Natural killer cell (primary cell): ENCODE results near the gene LBP. TPM values are rescaled to one million over a fixed set of nuclear protein-coding genes. Genes with fewer than 3 reads are reported as not detected.
"Not testable (repeated sequence)": the region's sequence is repeated elsewhere in the genome, so short reads cannot be mapped to it uniquely, and the experiment has no call there.

Experiments
- ATAC-seq, 3 donors: fragments of 150-1000 bp in 2 of 3; fragments of 200-7000 bp in 1 of 3; cut with Tn5 transposase; 1 replicate in 1 of 3; 2 replicates in 2 of 3; pipeline ENCODE4 v1.10.0; 2021; ENCODE audit warnings: mild to moderate bottlenecking in 2 of 3, moderate library complexity in 2 of 3
- DNase-seq, 2 donors: peaks; one replicate each; pipeline versions ENCODE4 v3.0.0 to v3.0.0-alpha.2; 2013 to 2021; ENCODE audit warnings: mixed read lengths in 1 of 2
- H3K27ac ChIP-seq: one replicate; pipeline ENCODE4 v1.5.1; 2013; ENCODE audit warnings: mild to moderate bottlenecking, low read length
- H3K27me3 ChIP-seq: one replicate; pipeline ENCODE4 v1.6.1; 2013; ENCODE audit warnings: low read length; ENCODE audit not compliant: control insufficient read depth, insufficient read depth
- H3K36me3 ChIP-seq: one replicate; pipeline ENCODE4 v1.6.1; 2013; ENCODE audit warnings: low read length; ENCODE audit not compliant: control insufficient read depth, insufficient read depth
- H3K4me1 ChIP-seq: one replicate; pipeline ENCODE4 v1.6.1; 2013; ENCODE audit warnings: low read length; ENCODE audit not compliant: control insufficient read depth, insufficient read depth
- H3K4me3 ChIP-seq: one replicate; pipeline ENCODE4 v1.5.1; 2013; ENCODE audit warnings: low read length
- H3K9me3 ChIP-seq: one replicate; pipeline ENCODE4 v1.6.1; 2013; ENCODE audit warnings: low read length; ENCODE audit not compliant: control insufficient read depth, insufficient read depth
- H3K27ac Mint-ChIP-seq, 2 donors: one replicate each; pipeline ENCODE4 v1.8.0; 2022; ENCODE audit warnings: mild to moderate bottlenecking in 2 of 2, mixed read lengths in 2 of 2, moderate library complexity in 1 of 2
- H3K27me3 Mint-ChIP-seq, 2 donors: one replicate each; pipeline ENCODE4 v1.8.0; 2022; ENCODE audit warnings: low read depth in 2 of 2, mixed read lengths in 2 of 2
- H3K36me3 Mint-ChIP-seq: one replicate; pipeline ENCODE4 v1.8.0; 2022; ENCODE audit warnings: mixed read lengths
- H3K4me1 Mint-ChIP-seq, 2 donors: one replicate each; pipeline ENCODE4 v1.8.0; 2022; ENCODE audit warnings: mixed read lengths in 2 of 2
- H3K4me3 Mint-ChIP-seq: one replicate; pipeline ENCODE4 v1.8.0; 2022; ENCODE audit warnings: mild to moderate bottlenecking, moderate library complexity, mixed read lengths
- H3K9me3 Mint-ChIP-seq, 2 donors: one replicate each; pipeline ENCODE4 v1.8.0; 2022; ENCODE audit warnings: mixed read lengths in 2 of 2
- WGBS: methylation state at CpG from one replicate; pipeline ENCODE4 v1.1.7; 2013; ENCODE audit warnings: missing lambda C conversion rate; ENCODE audit not compliant: insufficient coverage; 5-methylcytosine and 5-hydroxymethylcytosine counted together
- intact Hi-C: fragments of 100-400 bp; cut with micrococcal nuclease; formaldehyde crosslinking; loops from one replicate; pipeline ENCODE4 v1.14.2; 2022
- total RNA-seq, 4 donors: library from RNA; stranded (reverse); fragments of 120-200 nt in 1 of 4; gene quantifications; one replicate each; pipeline versions ENCODE4 v1.2.3 to v1.2.4, GENCODE V29; 2013 to 2022
- TF ChIP-seq, protein P1 (sequence below): fragments of 200-600 bp; IDR thresholded peaks from one replicate; pipeline ENCODE4 v1.8.0; 2022; ENCODE audit warnings: antibody characterized with exemption

Gene LBP
- total RNA-seq, 3 donors from 2014 or later (not counting 1 experiment from before 2014, with no cell fraction given), result not detected

GRCh38 chr20:38406476-38406875 lies 60.2 kb downstream of the LBP start:
- no peak overlapping the region for H3K27ac Mint-ChIP-seq
- intact Hi-C loops, result no loop called here
- TF ChIP-seq, protein P1, sequence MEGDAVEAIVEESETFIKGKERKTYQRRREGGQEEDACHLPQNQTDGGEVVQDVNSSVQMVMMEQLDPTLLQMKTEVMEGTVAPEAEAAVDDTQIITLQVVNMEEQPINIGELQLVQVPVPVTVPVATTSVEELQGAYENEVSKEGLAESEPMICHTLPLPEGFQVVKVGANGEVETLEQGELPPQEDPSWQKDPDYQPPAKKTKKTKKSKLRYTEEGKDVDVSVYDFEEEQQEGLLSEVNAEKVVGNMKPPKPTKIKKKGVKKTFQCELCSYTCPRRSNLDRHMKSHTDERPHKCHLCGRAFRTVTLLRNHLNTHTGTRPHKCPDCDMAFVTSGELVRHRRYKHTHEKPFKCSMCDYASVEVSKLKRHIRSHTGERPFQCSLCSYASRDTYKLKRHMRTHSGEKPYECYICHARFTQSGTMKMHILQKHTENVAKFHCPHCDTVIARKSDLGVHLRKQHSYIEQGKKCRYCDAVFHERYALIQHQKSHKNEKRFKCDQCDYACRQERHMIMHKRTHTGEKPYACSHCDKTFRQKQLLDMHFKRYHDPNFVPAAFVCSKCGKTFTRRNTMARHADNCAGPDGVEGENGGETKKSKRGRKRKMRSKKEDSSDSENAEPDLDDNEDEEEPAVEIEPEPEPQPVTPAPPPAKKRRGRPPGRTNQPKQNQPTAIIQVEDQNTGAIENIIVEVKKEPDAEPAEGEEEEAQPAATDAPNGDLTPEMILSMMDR, result no peak
- no peaks in the 10 kb centered on the region for H3K36me3 ChIP-seq
- no peaks in the 10 kb centered on the region for H3K9me3 ChIP-seq
- no peaks in the 10 kb centered on the region for H3K27me3 ChIP-seq
- no peak overlapping the region for H3K27ac ChIP-seq
- no peaks in the 10 kb centered on the region for H3K36me3 Mint-ChIP-seq
- H3K27me3 Mint-ChIP-seq, result peaks cover 0 to 7% of the 10 kb centered on the region in 2 donors
- 94% methylated on average over 5 of the region's 5 CpGs for whole genome bisulfite sequencing
- no peak overlapping the region for H3K4me3 Mint-ChIP-seq
- no peaks in the 10 kb centered on the region for H3K9me3 Mint-ChIP-seq
- H3K4me3 ChIP-seq, result no peak overlapping the region
- no peaks in the 10 kb centered on the region for H3K4me1 ChIP-seq
- ATAC-seq (no peak), DNase-seq (no peak)
- no peaks in the 10 kb centered on the region for H3K4me1 Mint-ChIP-seq

DNA sequence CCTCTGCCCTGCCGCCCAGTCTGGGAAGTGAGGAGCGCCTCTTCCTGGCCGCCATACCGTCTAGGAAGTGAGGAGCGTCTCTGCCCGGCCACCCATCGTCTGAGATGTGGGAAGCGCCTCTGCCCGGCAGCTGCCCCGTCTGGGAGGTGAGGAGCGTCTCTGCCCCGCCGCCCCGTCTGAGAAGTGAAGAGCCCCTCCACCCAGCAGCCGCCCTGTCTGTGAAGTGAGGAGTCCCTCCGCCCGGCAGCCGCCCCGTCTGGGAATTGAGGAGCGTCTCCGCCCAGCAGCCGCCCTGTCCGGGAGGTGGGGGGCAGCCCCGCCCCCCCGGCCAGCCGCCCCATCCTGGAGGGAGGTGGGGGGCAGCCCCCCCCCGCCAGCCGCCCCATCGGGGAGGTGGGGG lies 61.0 kb downstream of the LBP start:
- no peak overlapping the region for H3K27ac ChIP-seq
- Mint-ChIP-seq H3K4me3 (no peak overlapping the region), H3K27me3 (peaks cover 0 to 6% of the 10 kb centered on the region in 2 donors), H3K27ac (no peak overlapping the region), H3K4me1 (no peaks in the 10 kb centered on the region), H3K9me3 (no peaks in the 10 kb centered on the region), H3K36me3 (no peaks in the 10 kb centered on the region)
- TF ChIP-seq, protein P1, result no peak
- H3K36me3 ChIP-seq, result no peaks in the 10 kb centered on the region
- DNase-seq (no peak), ATAC-seq (no peak)
- no peak overlapping the region for H3K4me3 ChIP-seq
- H3K27me3 ChIP-seq, result no peaks in the 10 kb centered on the region
- intact Hi-C loops, result no loop called here
- 95% methylated on average over 29 of the region's 29 CpGs for WGBS
- no peaks in the 10 kb centered on the region for H3K4me1 ChIP-seq
- no peaks in the 10 kb centered on the region for H3K9me3 ChIP-seq

- H3K9me3 Mint-ChIP-seq, H3K4me1 ChIP-seq, H3K4me3 Mint-ChIP-seq, DNase-seq, H3K4me1 Mint-ChIP-seq, H3K27me3 Mint-ChIP-seq, H3K36me3 Mint-ChIP-seq, intact Hi-C loops, H3K9me3 ChIP-seq, H3K27ac ChIP-seq, H3K27ac Mint-ChIP-seq, H3K27me3 ChIP-seq, H3K36me3 ChIP-seq, ATAC-seq, H3K4me3 ChIP-seq: not testable (repeated sequence)
- WGBS, result 89% methylated on average over 5 of the region's 9 CpGs
These were observed 61.5 kb downstream of the LBP start for GRCh38 chr20:38407822-38408221.

- no peaks in the 10 kb centered on the region for H3K27me3 Mint-ChIP-seq
These were observed 66.7 kb downstream of the LBP start for GRCh38 chr20:38412877-38413577.

More at GRCh38 chr20:38412877-38413577, 66.7 kb downstream of the LBP start:
- Mint-ChIP-seq H3K27ac (no peak overlapping the region), H3K4me3 (no peak overlapping the region), H3K4me1 (no peaks in the 10 kb centered on the region), H3K36me3 (no peaks in the 10 kb centered on the region), H3K9me3 (no peaks in the 10 kb centered on the region)
- Histone ChIP-seq H3K36me3 (peaks cover 16% of the 10 kb centered on the region), H3K4me1 (no peaks in the 10 kb centered on the region), H3K27ac (no peak overlapping the region), H3K27me3 (no peaks in the 10 kb centered on the region), H3K4me3 (no peak overlapping the region), H3K9me3 (no peaks in the 10 kb centered on the region)
- intact Hi-C loops, result no loop called here
- DNase-seq (no peak), ATAC-seq (no peak)
- 96% methylated on average over 7 of the region's 9 CpGs for WGBS
- TF ChIP-seq, protein P1, result no peak
